ENCODE measurements around the gene NPTX1. TPM values are rescaled to one million over a fixed set of nuclear protein-coding genes. Genes with fewer than 3 reads are reported as not detected.

Gene NPTX1
- total RNA-seq, 1 donor from 2014 or later = 0.53 TPM

DNA sequence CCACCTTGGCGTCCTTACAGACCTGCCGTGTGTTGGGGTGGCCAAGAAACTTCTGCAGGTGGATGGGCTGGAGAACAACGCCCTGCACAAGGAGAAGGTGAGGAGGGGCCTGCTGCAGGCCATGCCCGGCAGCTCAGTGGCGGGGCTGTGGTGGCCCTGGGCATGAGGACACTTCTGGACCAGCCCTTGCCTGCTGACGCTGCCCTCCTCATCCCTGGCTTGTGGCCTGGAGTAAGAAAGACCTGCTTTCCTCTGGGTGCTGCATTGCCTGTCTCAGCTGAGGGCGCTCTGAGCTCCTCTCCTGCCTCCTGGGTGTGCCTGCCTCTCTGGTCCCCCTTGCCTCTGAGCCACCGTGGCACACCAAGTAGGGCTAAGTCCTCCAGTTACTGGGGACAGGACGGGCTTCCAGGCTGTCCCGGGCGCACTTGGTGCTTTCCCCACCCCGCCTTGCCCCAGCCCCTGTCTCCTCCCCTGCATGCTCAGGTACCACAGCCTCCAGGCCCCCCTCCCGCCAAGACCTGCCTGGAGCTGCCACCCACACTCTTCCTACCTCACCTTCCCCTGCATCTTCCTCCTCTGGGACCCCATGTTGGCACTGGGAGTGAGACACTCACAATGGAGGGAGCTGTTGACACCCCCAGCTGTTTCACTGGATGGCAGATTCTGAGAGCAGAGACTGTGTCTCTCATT is 52.7 kb downstream of the NPTX1 start:
- intact Hi-C loops (cut with DNase I) = loop anchor here (10.0 kb wide), 2 partner anchors 151 to 681 kb away; no protein-coding TSS in a partner anchor
- ATAC-seq = no peak
- no peak for DNase-seq (ENCODE audit: low spot score)

DNA sequence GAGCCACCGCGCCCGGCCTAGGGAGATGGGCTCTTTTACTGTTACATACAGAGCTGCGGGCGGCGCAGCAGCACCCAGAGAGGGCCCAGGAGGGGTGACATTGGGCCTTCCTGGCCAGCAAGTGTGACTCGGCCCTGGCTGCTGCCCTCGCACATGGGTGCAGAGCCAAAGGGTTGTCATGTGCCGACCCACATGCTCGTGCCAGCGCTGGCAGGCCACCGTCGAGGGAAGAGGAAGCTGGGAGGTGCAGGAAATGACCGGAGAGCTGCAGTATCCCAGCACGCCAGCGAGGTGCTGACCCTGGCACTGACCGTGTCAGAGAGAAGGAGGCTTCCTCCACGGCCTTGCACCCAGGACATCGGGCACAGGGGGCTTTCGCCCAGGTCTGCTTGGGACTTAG is 53.4 kb downstream of the NPTX1 start:
- no peak for DNase-seq (ENCODE audit: low spot score)
- intact Hi-C loops (cut with DNase I) = loop anchor here (10.0 kb wide), 2 partner anchors 152 to 682 kb away; no protein-coding TSS in a partner anchor
- ATAC-seq = no peak

DNA sequence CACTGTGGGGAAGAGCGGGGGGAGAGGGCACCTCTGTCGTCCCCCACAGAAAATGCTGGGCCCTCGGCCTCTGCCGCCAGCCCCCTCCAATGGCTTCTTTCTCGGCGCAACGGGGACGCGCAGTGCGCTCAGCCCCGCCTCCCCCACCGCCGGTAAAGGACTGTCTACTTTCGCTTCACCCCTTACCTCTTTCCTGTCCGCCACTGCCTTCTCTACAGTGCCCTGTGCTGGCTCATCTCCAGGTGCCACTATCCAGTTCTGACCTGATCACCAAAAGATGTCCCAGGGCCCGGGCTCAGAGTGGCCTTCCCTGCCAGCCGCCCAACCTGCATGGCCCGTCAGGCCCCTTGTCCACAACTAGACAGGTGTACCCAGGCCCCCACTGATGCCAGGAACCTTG is 54.1 kb downstream of the NPTX1 start:
- ATAC-seq (no peak), DNase-seq (ENCODE audit: low spot score) (no peak)
- intact Hi-C loops (cut with DNase I) = loop anchor here (10.0 kb wide), 2 partner anchors 153 to 683 kb away; no protein-coding TSS in a partner anchor

DNA sequence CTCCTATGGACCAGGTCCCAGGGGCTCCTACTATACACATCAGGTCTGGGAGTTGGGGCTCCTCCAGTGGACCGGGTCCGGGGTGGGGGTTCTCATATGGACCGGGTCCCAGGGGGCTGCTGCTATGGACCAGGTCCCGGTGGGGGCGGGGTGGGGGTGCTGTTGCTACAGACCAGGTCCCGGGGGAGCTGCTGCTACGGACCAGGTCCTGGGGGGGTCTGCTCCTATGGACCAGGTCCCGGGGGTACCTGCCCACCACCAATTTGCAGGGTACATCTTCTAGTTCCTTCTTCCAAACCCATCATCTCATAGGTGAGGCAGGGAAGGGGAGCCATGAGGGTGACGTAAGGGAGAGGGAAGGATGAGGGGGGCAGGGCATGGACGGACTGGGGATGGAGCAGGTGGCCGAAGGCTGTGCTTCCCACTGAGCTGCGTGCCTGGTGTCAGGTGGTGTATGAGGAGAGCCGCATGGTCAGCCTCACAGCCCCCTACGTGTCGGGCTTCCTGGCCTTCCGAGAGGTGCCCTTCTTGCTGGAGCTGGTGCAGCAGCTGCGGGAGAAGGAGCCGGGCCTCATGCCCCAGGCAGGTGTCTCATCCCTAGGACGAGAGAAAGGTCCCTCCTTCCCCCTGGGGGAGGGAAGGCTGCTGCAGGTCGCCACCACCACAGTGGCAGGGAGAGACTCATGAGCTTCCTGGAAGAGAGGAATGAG is 54.9 kb downstream of the NPTX1 start:
- intact Hi-C loops (cut with DNase I) = loop anchor here (10.0 kb wide), 2 partner anchors 153 to 683 kb away; no protein-coding TSS in a partner anchor
- ATAC-seq = no peak
- DNase-seq (ENCODE audit: low spot score) = no peak

DNA sequence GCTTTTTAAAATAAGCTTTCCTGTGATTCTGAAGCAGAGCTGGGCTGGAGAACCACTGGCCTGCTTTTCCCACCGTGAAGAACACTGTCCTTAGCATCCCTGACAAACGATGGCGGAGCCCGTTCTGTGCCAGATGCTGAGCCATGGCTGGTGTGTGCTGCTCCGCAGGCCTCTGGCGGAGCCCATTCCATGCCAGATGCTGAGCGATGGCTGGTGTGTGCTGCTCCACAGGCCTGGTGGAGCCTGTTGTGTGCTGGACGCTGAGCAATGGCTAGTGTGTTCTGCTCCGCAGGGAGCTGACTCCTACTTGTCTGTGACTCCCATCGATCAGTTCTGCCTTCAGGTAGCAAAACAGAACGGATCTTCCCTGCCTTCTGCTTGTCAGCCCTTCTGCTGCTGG is 57.2 kb downstream of the NPTX1 start:
- ATAC-seq (no peak), DNase-seq (ENCODE audit: low spot score) (no peak)
- intact Hi-C loops (cut with DNase I) = no loop called here

DNA sequence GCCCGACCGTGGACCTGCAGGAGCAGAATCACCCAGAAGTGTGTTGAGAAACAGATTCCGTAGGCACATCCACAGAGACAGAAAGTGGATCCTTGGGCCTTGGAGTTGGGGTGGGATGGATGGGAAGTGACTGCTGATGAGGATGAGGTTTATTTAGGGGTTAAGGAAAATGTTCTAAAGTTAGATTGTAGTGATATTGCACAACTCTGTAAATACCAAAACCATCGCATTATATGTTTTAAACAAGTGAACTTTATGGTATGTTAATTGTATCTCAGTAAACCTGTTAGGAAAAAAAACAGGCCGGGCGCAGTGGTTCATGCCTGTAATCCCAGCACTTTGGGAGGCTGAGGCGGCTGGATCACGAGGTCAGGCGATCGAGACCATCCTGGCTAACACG is 57.8 kb downstream of the NPTX1 start:
- no peak for DNase-seq (ENCODE audit: low spot score)
- intact Hi-C loops (cut with DNase I) = no loop called here

More for the DNA sequence above, 57.8 kb downstream of the NPTX1 start:
- no peak for ATAC-seq

Small RNA genes lying within 50 kb of the gene (microRNA-seq; reads per million reads assigned to microRNA genes)
- gene MIR4730 = not detected

Other genes starting within 250 kb of the NPTX1 start
- 178 TPM for gene RNF213, start 215.8 kb downstream of the NPTX1 start, total RNA-seq
- gene ENDOV, start 61.4 kb downstream of the NPTX1 start, total RNA-seq = 32.4 TPM
- gene RPTOR, start 68.2 kb upstream of the NPTX1 start, total RNA-seq = 35.7 TPM